Fibroblast of lung (primary cell): ENCODE measurements around the gene BEX5.

ENCODE experiments used
- CTCF ChIP-seq, 2 donors: IDR thresholded peaks in 1 of 2; conservative IDR thresholded peaks in 1 of 2; 1 replicate in 1 of 2; 2 replicates in 1 of 2; pipeline ENCODE4 v1.5.1; 2011 to 2012; ENCODE audit warnings: low read length in 2 of 2, control low read depth in 1 of 2, inconsistent platforms in 1 of 2, low read depth in 1 of 2, mild to moderate bottlenecking in 1 of 2
- EZH2 ChIP-seq: IDR thresholded peaks from 2 replicates; pipeline ENCODE4 v1.5.1; 2012; ENCODE audit warnings: low read length, control low read depth, mild to moderate bottlenecking; ENCODE audit errors: missing control alignments

GRCh38 chrX:102126863-102127262 lies 28.9 kb downstream of the BEX5 start:
- no peak for TF ChIP-seq CTCF (conservative IDR thresholded peaks at IDR 0.05 in 1 of 2, IDR thresholded peaks at IDR 0.05 in 1 of 2; ENCODE audit: low read depth in 1 of 2, low read length in 2 of 2)
- TF ChIP-seq EZH2, result no peak
